SU-DHL-6 (cell line): ENCODE results near the gene FBXW7.

ENCODE experiments used
- EZH2phosphoT487 ChIP-seq: fragments of 200-600 bp; sonication (generic), shearing (Covaris generic); conservative IDR thresholded peaks from 2 replicates; pipeline ENCODE4 v1.6.1; 2018; ENCODE audit warnings: mild to moderate bottlenecking, antibody characterized with exemption, low read length, moderate library complexity, mixed read lengths
- TF ChIP-seq, protein P1 (sequence below): fragments of 200-600 bp; sonication (generic); IDR thresholded peaks from one replicate; pipeline ENCODE4 v1.5.1; 2017; ENCODE audit warnings: antibody characterized with exemption, mild to moderate bottlenecking, low read length, moderate library complexity; ENCODE audit not compliant: insufficient read depth, poor library complexity, severe bottlenecking

DNA sequence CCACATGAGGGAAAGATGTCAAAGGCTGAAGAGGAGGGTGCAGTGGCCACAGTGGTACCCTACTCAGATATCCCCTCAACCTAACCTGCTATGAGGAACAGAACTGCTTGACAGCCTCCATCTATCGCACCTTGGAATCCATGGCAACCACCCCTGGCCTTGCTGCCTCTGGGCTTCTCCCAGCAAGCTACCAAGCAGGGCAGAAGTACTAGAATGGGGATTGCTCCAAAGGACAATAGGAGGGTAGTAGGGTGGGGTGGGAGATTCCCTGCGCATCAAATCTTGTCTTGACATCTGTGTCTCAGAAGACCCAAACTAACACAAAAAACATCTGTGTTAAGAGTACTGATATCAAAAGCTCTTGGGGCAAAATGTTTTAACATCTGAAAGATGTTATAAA, 118.2 kb downstream of the FBXW7 start:
- TF ChIP-seq, protein P1, sequence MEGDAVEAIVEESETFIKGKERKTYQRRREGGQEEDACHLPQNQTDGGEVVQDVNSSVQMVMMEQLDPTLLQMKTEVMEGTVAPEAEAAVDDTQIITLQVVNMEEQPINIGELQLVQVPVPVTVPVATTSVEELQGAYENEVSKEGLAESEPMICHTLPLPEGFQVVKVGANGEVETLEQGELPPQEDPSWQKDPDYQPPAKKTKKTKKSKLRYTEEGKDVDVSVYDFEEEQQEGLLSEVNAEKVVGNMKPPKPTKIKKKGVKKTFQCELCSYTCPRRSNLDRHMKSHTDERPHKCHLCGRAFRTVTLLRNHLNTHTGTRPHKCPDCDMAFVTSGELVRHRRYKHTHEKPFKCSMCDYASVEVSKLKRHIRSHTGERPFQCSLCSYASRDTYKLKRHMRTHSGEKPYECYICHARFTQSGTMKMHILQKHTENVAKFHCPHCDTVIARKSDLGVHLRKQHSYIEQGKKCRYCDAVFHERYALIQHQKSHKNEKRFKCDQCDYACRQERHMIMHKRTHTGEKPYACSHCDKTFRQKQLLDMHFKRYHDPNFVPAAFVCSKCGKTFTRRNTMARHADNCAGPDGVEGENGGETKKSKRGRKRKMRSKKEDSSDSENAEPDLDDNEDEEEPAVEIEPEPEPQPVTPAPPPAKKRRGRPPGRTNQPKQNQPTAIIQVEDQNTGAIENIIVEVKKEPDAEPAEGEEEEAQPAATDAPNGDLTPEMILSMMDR: no peak
- TF ChIP-seq EZH2phosphoT487: no peak
